Measurements from ENCODE around the gene NMB.
A peak's percentile ranks its signal among the peaks of the same experiment; 100 is the strongest.

DNA sequence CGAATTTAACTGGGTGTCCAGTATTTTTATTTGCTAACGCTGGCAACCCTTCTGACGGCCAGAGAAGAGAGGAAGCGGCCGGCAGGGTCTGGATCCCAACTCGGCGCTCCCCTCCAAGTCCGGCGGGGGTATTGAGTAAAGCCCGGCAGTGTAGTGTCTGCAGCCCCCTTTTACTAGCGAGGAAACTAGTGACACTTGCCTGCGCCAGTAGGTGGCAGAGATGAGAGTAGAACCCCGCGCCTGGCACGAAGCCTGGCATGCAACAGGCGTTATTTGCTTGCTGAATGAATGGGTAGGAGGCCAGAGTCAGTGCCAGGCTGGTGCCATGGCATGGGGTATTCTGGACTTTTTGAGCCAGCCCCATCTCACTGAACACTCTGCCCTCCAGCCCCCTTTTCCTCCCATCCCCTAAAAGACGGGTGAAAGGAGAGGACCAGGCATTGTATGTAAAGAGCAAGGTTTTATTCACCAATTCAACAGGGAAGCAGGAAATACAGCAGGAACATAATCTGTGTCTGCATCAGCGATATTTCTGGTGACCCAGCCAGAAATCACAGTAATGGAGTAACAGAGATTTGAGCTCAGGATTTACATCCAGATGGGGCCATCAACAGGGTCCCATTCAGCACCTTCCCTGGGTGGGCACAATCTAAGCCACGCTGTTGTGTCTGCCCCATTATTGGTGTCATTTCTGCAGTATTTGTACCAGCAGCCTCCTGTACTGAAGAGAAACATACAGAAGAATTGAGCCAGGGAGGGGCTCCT, 3.1 kb downstream of the NMB start:
- TF ChIP-seq, protein P1, sequence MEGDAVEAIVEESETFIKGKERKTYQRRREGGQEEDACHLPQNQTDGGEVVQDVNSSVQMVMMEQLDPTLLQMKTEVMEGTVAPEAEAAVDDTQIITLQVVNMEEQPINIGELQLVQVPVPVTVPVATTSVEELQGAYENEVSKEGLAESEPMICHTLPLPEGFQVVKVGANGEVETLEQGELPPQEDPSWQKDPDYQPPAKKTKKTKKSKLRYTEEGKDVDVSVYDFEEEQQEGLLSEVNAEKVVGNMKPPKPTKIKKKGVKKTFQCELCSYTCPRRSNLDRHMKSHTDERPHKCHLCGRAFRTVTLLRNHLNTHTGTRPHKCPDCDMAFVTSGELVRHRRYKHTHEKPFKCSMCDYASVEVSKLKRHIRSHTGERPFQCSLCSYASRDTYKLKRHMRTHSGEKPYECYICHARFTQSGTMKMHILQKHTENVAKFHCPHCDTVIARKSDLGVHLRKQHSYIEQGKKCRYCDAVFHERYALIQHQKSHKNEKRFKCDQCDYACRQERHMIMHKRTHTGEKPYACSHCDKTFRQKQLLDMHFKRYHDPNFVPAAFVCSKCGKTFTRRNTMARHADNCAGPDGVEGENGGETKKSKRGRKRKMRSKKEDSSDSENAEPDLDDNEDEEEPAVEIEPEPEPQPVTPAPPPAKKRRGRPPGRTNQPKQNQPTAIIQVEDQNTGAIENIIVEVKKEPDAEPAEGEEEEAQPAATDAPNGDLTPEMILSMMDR (IDR thresholded peaks at IDR 0.05) = peak; percentile 40 to 70 (median 63)
- TF ChIP-seq POLR2A (IDR thresholded peaks at IDR 0.05) = no peak
- TF ChIP-seq POLR2AphosphoS5 (IDR thresholded peaks at IDR 0.05) = peak in 2 of 4 donors; percentile 1 to 31
- no peak for TF ChIP-seq EP300 (IDR thresholded peaks at IDR 0.05)

Measured in sigmoid colon (tissue), 4 donors.